ENCODE measurements around the gene TMEM244. TPM values are rescaled to one million over a fixed set of nuclear protein-coding genes. Genes with fewer than 3 reads are reported as not detected.

TMEM244 gene
- under 1 TPM in 1 of 2 experiments, not detected in 1; 0.43 TPM for total RNA-seq

GRCh38 chr6:129860908-129861665 is at the start of gene TMEM244:
TMEM244 (minus strand) TSS chr6:129861315; CDS start chr6:129861188, 127 bp downstream.
- ChIA-PET POLR2A (interaction anchor here (1.0 to 1.4 kb wide), 3 partner anchors 11 to 23 kb away, joined by 3 to 6 read pairs (median 5); no protein-coding TSS in a partner anchor), CTCF (interaction anchor here (0.5 to 1.4 kb wide), 3 partner anchors 8 to 79 kb away, joined by 3 to 4 read pairs (median 4); no protein-coding TSS in a partner anchor)
- peaks cover 10% of the 10 kb centered on the region for H3K4me1 Mint-ChIP-seq
- peak; percentile 18 for DNase-seq
- H3K9me3 Mint-ChIP-seq: no peaks in the 10 kb centered on the region
- H3K36me3 Mint-ChIP-seq (ENCODE audit: low read depth): no peaks in the 10 kb centered on the region
- no peaks in the 10 kb centered on the region for H3K27me3 Mint-ChIP-seq
- H3K4me3 Mint-ChIP-seq: peak within 1 kb of the TSS; percentile 68
- peak within 1 kb of the TSS; percentile 70 for H3K27ac Mint-ChIP-seq

- H3K4me3 Mint-ChIP-seq: no peak overlapping the region
- H3K27me3 Mint-ChIP-seq: no peaks in the 10 kb centered on the region
- H3K9me3 Mint-ChIP-seq: no peaks in the 10 kb centered on the region
- ChIA-PET CTCF (no interaction called here), POLR2A (no interaction called here)
- DNase-seq: no peak
- H3K4me1 Mint-ChIP-seq: peaks cover 14% of the 10 kb centered on the region
- H3K27ac Mint-ChIP-seq: no peak overlapping the region
- no peaks in the 10 kb centered on the region for H3K36me3 Mint-ChIP-seq (ENCODE audit: low read depth)
Observed at GRCh38 chr6:129908858-129909257, 47.7 kb upstream of the TMEM244 start.

GRCh38 chr6:129908356-129908755 is 47.2 kb upstream of the TMEM244 start:
- DNase-seq: no peak
- Mint-ChIP-seq H3K27me3 (no peaks in the 10 kb centered on the region), H3K4me3 (no peak overlapping the region), H3K4me1 (peaks cover 14% of the 10 kb centered on the region), H3K36me3 (ENCODE audit: low read depth) (no peaks in the 10 kb centered on the region), H3K9me3 (no peaks in the 10 kb centered on the region), H3K27ac (no peak overlapping the region)
- CTCF ChIA-PET: no interaction called here
- POLR2A ChIA-PET: no interaction called here

- no peak for DNase-seq
- peaks cover 4% of the 10 kb centered on the region for H3K27me3 Mint-ChIP-seq
- no peaks in the 10 kb centered on the region for H3K9me3 Mint-ChIP-seq
- ChIA-PET POLR2A (no interaction called here), CTCF (no interaction called here)
- no peak overlapping the region for H3K27ac Mint-ChIP-seq
- H3K4me1 Mint-ChIP-seq: peaks cover 16% of the 10 kb centered on the region
- no peaks in the 10 kb centered on the region for H3K36me3 Mint-ChIP-seq (ENCODE audit: low read depth)
- no peak overlapping the region for H3K4me3 Mint-ChIP-seq
Observed at GRCh38 chr6:129906515-129907077, 45.5 kb upstream of the TMEM244 start.

GRCh38 chr6:129903082-129903481 is 42.0 kb upstream of the TMEM244 start:
- no peak for DNase-seq
- ChIA-PET CTCF (interaction anchor here (1.0 to 1.5 kb wide), 3 partner anchors 9 to 118 kb away, joined by 3 read pairs; no protein-coding TSS in a partner anchor), POLR2A (no interaction called here)
- Mint-ChIP-seq H3K4me3 (no peak overlapping the region), H3K27me3 (peaks cover 7% of the 10 kb centered on the region), H3K27ac (no peak overlapping the region), H3K9me3 (no peaks in the 10 kb centered on the region), H3K36me3 (ENCODE audit: low read depth) (no peaks in the 10 kb centered on the region), H3K4me1 (peaks cover 10% of the 10 kb centered on the region)

- no peaks in the 10 kb centered on the region for H3K9me3 Mint-ChIP-seq
- peaks cover 7% of the 10 kb centered on the region for H3K27me3 Mint-ChIP-seq
- DNase-seq: no peak
- peaks cover 10% of the 10 kb centered on the region for H3K4me1 Mint-ChIP-seq
- ChIA-PET POLR2A (no interaction called here), CTCF (interaction anchor here (1.0 to 1.5 kb wide), 3 partner anchors 8 to 18 kb away, joined by 3 read pairs; no protein-coding TSS in a partner anchor)
- no peak overlapping the region for H3K4me3 Mint-ChIP-seq
- no peaks in the 10 kb centered on the region for H3K36me3 Mint-ChIP-seq (ENCODE audit: low read depth)
- H3K27ac Mint-ChIP-seq: no peak overlapping the region
Observed at GRCh38 chr6:129902681-129903080, 41.6 kb upstream of the TMEM244 start.

GRCh38 chr6:129901910-129902309 is 40.8 kb upstream of the TMEM244 start:
- POLR2A ChIA-PET: no interaction called here
- Mint-ChIP-seq H3K27me3 (peaks cover 8% of the 10 kb centered on the region), H3K4me3 (no peak overlapping the region), H3K36me3 (ENCODE audit: low read depth) (no peaks in the 10 kb centered on the region), H3K9me3 (no peaks in the 10 kb centered on the region), H3K27ac (no peak overlapping the region), H3K4me1 (peaks cover 6% of the 10 kb centered on the region)
- no peak for DNase-seq
- CTCF ChIA-PET: interaction anchor here (1.3 to 1.5 kb wide), 2 partner anchors 9 to 18 kb away, joined by 3 read pairs; no protein-coding TSS in a partner anchor

GRCh38 chr6:129895692-129896091 is 34.6 kb upstream of the TMEM244 start:
- H3K4me1 Mint-ChIP-seq: peaks cover 1% of the 10 kb centered on the region
- peaks cover 4% of the 10 kb centered on the region for H3K27me3 Mint-ChIP-seq
- no peaks in the 10 kb centered on the region for H3K36me3 Mint-ChIP-seq (ENCODE audit: low read depth)
- H3K4me3 Mint-ChIP-seq: no peak overlapping the region
- H3K9me3 Mint-ChIP-seq: no peaks in the 10 kb centered on the region
- no peak for DNase-seq
- ChIA-PET POLR2A (no interaction called here), CTCF (interaction anchor here (0.7 to 3.8 kb wide), 3 partner anchors 10 to 126 kb away, joined by 3 to 19 read pairs (median 3); partner anchors contain the start of gene L3MBTL3)
- no peak overlapping the region for H3K27ac Mint-ChIP-seq

GRCh38 chr6:129894921-129895320 is 33.8 kb upstream of the TMEM244 start:
- Mint-ChIP-seq H3K9me3 (no peaks in the 10 kb centered on the region), H3K36me3 (ENCODE audit: low read depth) (no peaks in the 10 kb centered on the region), H3K27me3 (peaks cover 4% of the 10 kb centered on the region), H3K4me3 (no peak overlapping the region), H3K27ac (no peak overlapping the region), H3K4me1 (peaks cover 7% of the 10 kb centered on the region)
- ChIA-PET POLR2A (no interaction called here), CTCF (interaction anchor here (1.1 to 3.8 kb wide), 3 partner anchors 8 to 388 kb away, joined by 3 to 19 read pairs (median 3); no protein-coding TSS in a partner anchor)
- no peak for DNase-seq

- ChIA-PET POLR2A (no interaction called here), CTCF (interaction anchor here (1.0 to 3.8 kb wide), 5 partner anchors 9 to 389 kb away, joined by 3 to 19 read pairs (median 3); no protein-coding TSS in a partner anchor)
- Mint-ChIP-seq H3K4me1 (peaks cover 7% of the 10 kb centered on the region), H3K4me3 (no peak overlapping the region), H3K27me3 (peaks cover 1% of the 10 kb centered on the region), H3K9me3 (no peaks in the 10 kb centered on the region), H3K36me3 (ENCODE audit: low read depth) (no peaks in the 10 kb centered on the region), H3K27ac (no peak overlapping the region)
- DNase-seq: no peak
Observed at GRCh38 chr6:129893640-129894039, 32.5 kb upstream of the TMEM244 start.

GRCh38 chr6:129890701-129891100 is 29.6 kb upstream of the TMEM244 start:
- no peaks in the 10 kb centered on the region for H3K27me3 Mint-ChIP-seq
- CTCF ChIA-PET: interaction anchor here (0.5 kb wide), 1 partner anchor 127 kb away, joined by 3 read pairs; no protein-coding TSS in a partner anchor
- H3K9me3 Mint-ChIP-seq: no peaks in the 10 kb centered on the region
- H3K4me3 Mint-ChIP-seq: no peak overlapping the region
- H3K36me3 Mint-ChIP-seq (ENCODE audit: low read depth): no peaks in the 10 kb centered on the region
- H3K27ac Mint-ChIP-seq: no peak overlapping the region
- H3K4me1 Mint-ChIP-seq: peaks cover 7% of the 10 kb centered on the region
- POLR2A ChIA-PET: no interaction called here
- no peak for DNase-seq

- CTCF ChIA-PET: interaction anchor here (0.5 to 1.6 kb wide), 2 partner anchors 128 to 131 kb away, joined by 3 to 5 read pairs; no protein-coding TSS in a partner anchor
- POLR2A ChIA-PET: interaction anchor here (0.9 kb wide), 1 partner anchor 292 kb away, joined by 3 read pairs; no protein-coding TSS in a partner anchor
- no peak overlapping the region for H3K27ac Mint-ChIP-seq
Observed at GRCh38 chr6:129890164-129890563, 29.0 kb upstream of the TMEM244 start.

GRCh38 chr6:129889580-129889979 is 28.5 kb upstream of the TMEM244 start:
- POLR2A ChIA-PET: interaction anchor here (0.9 kb wide), 1 partner anchor 292 kb away, joined by 3 read pairs; no protein-coding TSS in a partner anchor
- H3K4me3 Mint-ChIP-seq: no peak overlapping the region
- no peaks in the 10 kb centered on the region for H3K36me3 Mint-ChIP-seq (ENCODE audit: low read depth)
- no peaks in the 10 kb centered on the region for H3K27me3 Mint-ChIP-seq
- peaks cover 7% of the 10 kb centered on the region for H3K4me1 Mint-ChIP-seq
- H3K27ac Mint-ChIP-seq: no peak overlapping the region
- no peak for DNase-seq
- CTCF ChIA-PET: interaction anchor here (1.6 kb wide), 1 partner anchor 132 kb away, joined by 5 read pairs; no protein-coding TSS in a partner anchor
- no peaks in the 10 kb centered on the region for H3K9me3 Mint-ChIP-seq

More at GRCh38 chr6:129890164-129890563, 29.0 kb upstream of the TMEM244 start:
- no peaks in the 10 kb centered on the region for H3K36me3 Mint-ChIP-seq (ENCODE audit: low read depth)
- H3K4me1 Mint-ChIP-seq: peaks cover 7% of the 10 kb centered on the region
- no peak overlapping the region for H3K4me3 Mint-ChIP-seq
- H3K9me3 Mint-ChIP-seq: no peaks in the 10 kb centered on the region
- DNase-seq: no peak
- no peaks in the 10 kb centered on the region for H3K27me3 Mint-ChIP-seq

Measured in activated CD4-positive, alpha-beta memory T cell treated with anti-CD3 and anti-CD28 coated beads, Interleukin-2, amount 10 ng/mL, durations not matched to agents 7 days and 5 days (primary cell).